Natural killer cell (primary cell): ENCODE data around the gene LGR6. TPM values are rescaled to one million over a fixed set of nuclear protein-coding genes. Genes with fewer than 3 reads are reported as not detected.

Experiments
- ATAC-seq, 3 donors: fragments of 150-1000 bp in 2 of 3; fragments of 200-7000 bp in 1 of 3; cut with Tn5 transposase; 1 replicate in 1 of 3; 2 replicates in 2 of 3; pipeline ENCODE4 v1.10.0; 2021; ENCODE audit warnings: mild to moderate bottlenecking in 2 of 3, moderate library complexity in 2 of 3
- DNase-seq, 2 donors: peaks; one replicate each; pipeline versions ENCODE4 v3.0.0 to v3.0.0-alpha.2; 2013 to 2021; ENCODE audit warnings: mixed read lengths in 1 of 2
- H3K27ac ChIP-seq: one replicate; pipeline ENCODE4 v1.5.1; 2013; ENCODE audit warnings: mild to moderate bottlenecking, low read length
- H3K27me3 ChIP-seq: one replicate; pipeline ENCODE4 v1.6.1; 2013; ENCODE audit warnings: low read length; ENCODE audit not compliant: control insufficient read depth, insufficient read depth
- H3K36me3 ChIP-seq: one replicate; pipeline ENCODE4 v1.6.1; 2013; ENCODE audit warnings: low read length; ENCODE audit not compliant: control insufficient read depth, insufficient read depth
- H3K4me1 ChIP-seq: one replicate; pipeline ENCODE4 v1.6.1; 2013; ENCODE audit warnings: low read length; ENCODE audit not compliant: control insufficient read depth, insufficient read depth
- H3K4me3 ChIP-seq: one replicate; pipeline ENCODE4 v1.5.1; 2013; ENCODE audit warnings: low read length
- H3K9me3 ChIP-seq: one replicate; pipeline ENCODE4 v1.6.1; 2013; ENCODE audit warnings: low read length; ENCODE audit not compliant: control insufficient read depth, insufficient read depth
- H3K27ac Mint-ChIP-seq, 2 donors: one replicate each; pipeline ENCODE4 v1.8.0; 2022; ENCODE audit warnings: mild to moderate bottlenecking in 2 of 2, mixed read lengths in 2 of 2, moderate library complexity in 1 of 2
- H3K27me3 Mint-ChIP-seq, 2 donors: one replicate each; pipeline ENCODE4 v1.8.0; 2022; ENCODE audit warnings: low read depth in 2 of 2, mixed read lengths in 2 of 2
- H3K36me3 Mint-ChIP-seq: one replicate; pipeline ENCODE4 v1.8.0; 2022; ENCODE audit warnings: mixed read lengths
- H3K4me1 Mint-ChIP-seq, 2 donors: one replicate each; pipeline ENCODE4 v1.8.0; 2022; ENCODE audit warnings: mixed read lengths in 2 of 2
- H3K4me3 Mint-ChIP-seq: one replicate; pipeline ENCODE4 v1.8.0; 2022; ENCODE audit warnings: mild to moderate bottlenecking, moderate library complexity, mixed read lengths
- H3K9me3 Mint-ChIP-seq, 2 donors: one replicate each; pipeline ENCODE4 v1.8.0; 2022; ENCODE audit warnings: mixed read lengths in 2 of 2
- CTCF ChIP-seq: fragments of 200-600 bp; IDR thresholded peaks from one replicate; pipeline ENCODE4 v1.8.0; 2022; ENCODE audit warnings: antibody characterized with exemption
- WGBS: methylation state at CpG from one replicate; pipeline ENCODE4 v1.1.7; 2013; ENCODE audit warnings: missing lambda C conversion rate; ENCODE audit not compliant: insufficient coverage; 5-methylcytosine and 5-hydroxymethylcytosine counted together
- intact Hi-C: fragments of 100-400 bp; cut with micrococcal nuclease; formaldehyde crosslinking; loops from one replicate; pipeline ENCODE4 v1.14.2; 2022
- total RNA-seq, 4 donors: library from RNA; stranded (reverse); fragments of 120-200 nt in 1 of 4; gene quantifications; one replicate each; pipeline versions ENCODE4 v1.2.3 to v1.2.4, GENCODE V29; 2013 to 2022

LGR6 gene
- total RNA-seq, 3 donors from 2014 or later (not counting 1 experiment from before 2014, with no cell fraction given), result 58.3 to 65.2 (median 60.9) TPM

- H3K9me3 Mint-ChIP-seq, result no peaks in the 10 kb centered on the region
- Histone ChIP-seq H3K36me3 (no peaks in the 10 kb centered on the region), H3K4me3 (no peak overlapping the region), H3K4me1 (no peaks in the 10 kb centered on the region), H3K27ac (no peak overlapping the region), H3K9me3 (no peaks in the 10 kb centered on the region), H3K27me3 (no peaks in the 10 kb centered on the region)
- TF ChIP-seq CTCF, result no peak
- peaks cover 5 to 7% of the 10 kb centered on the region in 2 donors for H3K4me1 Mint-ChIP-seq
- H3K36me3 Mint-ChIP-seq, result no peaks in the 10 kb centered on the region
- ATAC-seq, result no peak
- H3K27me3 Mint-ChIP-seq, result no peaks in the 10 kb centered on the region
- 99% methylated on average over 3 of the region's 3 CpGs for WGBS
- no peak for DNase-seq
- no peak overlapping the region for H3K4me3 Mint-ChIP-seq
- intact Hi-C loops, result no loop called here
- no peak overlapping the region for H3K27ac Mint-ChIP-seq
These were observed 83.3 kb downstream of the LGR6 start for GRCh38 chr1:202276920-202277319.

DNA sequence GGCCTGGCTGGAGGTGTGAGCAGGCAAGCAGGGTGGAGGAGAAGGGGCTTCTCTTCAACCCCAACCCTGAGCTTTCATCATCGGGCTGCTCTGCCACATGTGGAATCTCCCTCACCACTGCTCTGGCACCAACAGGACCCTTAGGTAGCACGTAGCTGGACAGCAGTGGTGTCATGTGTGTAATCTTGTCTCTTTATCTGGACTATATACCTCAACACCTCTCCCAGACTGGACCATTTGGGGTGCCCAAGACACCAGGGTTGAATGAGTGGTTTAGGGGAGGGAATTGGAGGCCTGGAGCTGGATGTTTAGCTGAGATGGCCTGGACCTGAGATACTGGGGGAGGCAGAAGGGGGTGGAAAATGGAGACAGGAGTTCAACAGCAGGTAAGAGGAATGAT lies 85.2 kb downstream of the LGR6 start:
- no peaks in the 10 kb centered on the region for H3K9me3 Mint-ChIP-seq
- TF ChIP-seq CTCF, result no peak
- whole genome bisulfite sequencing, result 83% methylated on average over 1 of the region's 2 CpGs
- peaks cover 8 to 14% of the 10 kb centered on the region in 2 donors for H3K4me1 Mint-ChIP-seq
- H3K4me3 ChIP-seq, result no peak overlapping the region
- ATAC-seq (no peak), DNase-seq (no peak)
- peaks cover 10% of the 10 kb centered on the region for H3K4me1 ChIP-seq
- H3K27ac ChIP-seq, result no peak overlapping the region
- intact Hi-C loops, result no loop called here
- H3K27ac Mint-ChIP-seq, result no peak overlapping the region
- no peaks in the 10 kb centered on the region for H3K36me3 Mint-ChIP-seq
- no peaks in the 10 kb centered on the region for H3K9me3 ChIP-seq
- H3K36me3 ChIP-seq, result no peaks in the 10 kb centered on the region
- H3K27me3 Mint-ChIP-seq, result no peaks in the 10 kb centered on the region
- no peak overlapping the region for H3K4me3 Mint-ChIP-seq
- H3K27me3 ChIP-seq, result no peaks in the 10 kb centered on the region

DNA sequence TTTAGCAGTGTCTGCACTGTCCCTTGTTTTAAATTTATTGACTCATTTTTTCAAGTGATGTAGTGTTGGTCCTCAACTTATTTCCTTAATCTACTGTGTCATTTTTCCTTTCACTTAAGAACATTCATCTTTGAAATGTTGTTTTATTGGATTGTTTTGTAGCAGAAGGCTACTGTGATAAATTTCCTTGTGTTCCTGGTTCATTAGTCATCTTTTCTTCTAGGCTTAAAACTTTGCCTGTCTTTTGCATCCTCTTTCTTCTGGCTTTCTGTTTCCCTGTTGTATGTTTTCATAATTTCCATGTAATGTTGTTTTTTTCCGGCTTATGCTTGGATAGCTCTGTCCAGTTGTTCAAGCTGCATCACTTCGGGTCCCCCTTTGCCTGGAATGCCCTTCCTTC lies 86.2 kb downstream of the LGR6 start:
- Mint-ChIP-seq H3K27ac (no peak overlapping the region), H3K36me3 (no peaks in the 10 kb centered on the region), H3K4me1 (peaks cover 5 to 15% of the 10 kb centered on the region in 2 donors), H3K27me3 (no peaks in the 10 kb centered on the region), H3K9me3 (no peaks in the 10 kb centered on the region), H3K4me3 (no peak overlapping the region)
- H3K36me3 ChIP-seq, result no peaks in the 10 kb centered on the region
- no peak overlapping the region for H3K4me3 ChIP-seq
- intact Hi-C loops, result no loop called here
- H3K9me3 ChIP-seq, result no peaks in the 10 kb centered on the region
- TF ChIP-seq CTCF, result no peak
- 95% methylated on average over 2 of the region's 2 CpGs for WGBS
- DNase-seq (no peak), ATAC-seq (no peak)
- H3K27ac ChIP-seq, result no peak overlapping the region
- H3K27me3 ChIP-seq, result no peaks in the 10 kb centered on the region
- H3K4me1 ChIP-seq, result peaks cover 10% of the 10 kb centered on the region

DNA sequence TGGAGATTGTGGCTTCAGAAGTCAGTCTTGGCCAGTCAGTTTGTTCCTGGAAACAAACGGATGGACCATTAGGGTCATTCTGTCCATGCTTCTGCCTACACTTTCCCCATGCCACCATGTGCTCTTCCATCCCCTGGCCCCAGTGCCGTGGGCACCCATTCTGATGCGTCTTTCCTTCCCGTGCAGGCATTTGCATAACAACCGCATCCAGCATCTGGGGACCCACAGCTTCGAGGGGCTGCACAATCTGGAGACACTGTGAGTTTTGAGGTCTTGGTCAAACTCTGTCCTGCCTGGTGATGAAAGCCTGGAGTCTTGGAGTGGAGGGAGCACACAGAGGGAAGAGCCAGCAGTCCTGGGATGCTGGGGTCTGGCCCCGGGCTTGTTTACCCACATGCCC lies 87.0 kb downstream of the LGR6 start:
- H3K36me3 Mint-ChIP-seq, result no peaks in the 10 kb centered on the region
- H3K36me3 ChIP-seq, result no peaks in the 10 kb centered on the region
- no peak overlapping the region for H3K27ac ChIP-seq
- no peaks in the 10 kb centered on the region for H3K27me3 ChIP-seq
- no peak overlapping the region for H3K27ac Mint-ChIP-seq
- H3K9me3 Mint-ChIP-seq, result no peaks in the 10 kb centered on the region
- intact Hi-C loops, result no loop called here
- ATAC-seq (no peak), DNase-seq (no peak)
- no peak overlapping the region for H3K4me3 ChIP-seq
- H3K4me1 ChIP-seq, result peaks cover 10% of the 10 kb centered on the region
- no peak overlapping the region for H3K4me3 Mint-ChIP-seq
- peaks cover 5 to 15% of the 10 kb centered on the region in 2 donors for H3K4me1 Mint-ChIP-seq
- TF ChIP-seq CTCF, result no peak
- WGBS, result 83% methylated on average over 7 of the region's 7 CpGs
- no peaks in the 10 kb centered on the region for H3K9me3 ChIP-seq
- H3K27me3 Mint-ChIP-seq, result no peaks in the 10 kb centered on the region
